Fibroblast of lung (primary cell): ENCODE results near the gene MTHFR.

ENCODE experiments used
- EZH2 ChIP-seq: IDR thresholded peaks from 2 replicates; pipeline ENCODE4 v1.5.1; 2012; ENCODE audit warnings: low read length, control low read depth, mild to moderate bottlenecking; ENCODE audit errors: missing control alignments
- TF ChIP-seq, protein P1 (sequence below), 2 donors: IDR thresholded peaks in 1 of 2; conservative IDR thresholded peaks in 1 of 2; 1 replicate in 1 of 2; 2 replicates in 1 of 2; pipeline ENCODE4 v1.5.1; 2011 to 2012; ENCODE audit warnings: low read length in 2 of 2, control low read depth in 1 of 2, inconsistent platforms in 1 of 2, low read depth in 1 of 2, mild to moderate bottlenecking in 1 of 2

DNA sequence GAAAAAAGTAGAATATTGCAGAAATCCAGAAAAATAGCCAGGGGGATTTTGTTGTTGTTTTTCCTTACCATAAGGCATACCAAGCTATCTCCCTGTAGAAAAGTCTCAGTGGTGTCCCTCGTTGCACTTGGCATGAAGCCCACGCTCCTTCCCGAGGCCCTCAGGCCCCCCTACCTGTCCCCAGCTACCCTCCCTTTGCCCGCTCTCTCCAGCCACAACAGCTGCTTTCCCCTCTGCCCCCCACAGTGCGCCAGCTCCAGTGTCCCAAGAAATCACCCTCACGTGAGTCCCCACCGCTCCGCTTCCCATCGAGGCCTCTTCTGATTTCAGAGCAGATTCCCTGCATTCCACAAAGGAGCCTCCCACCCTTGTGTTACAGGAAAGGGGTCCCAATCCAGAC, 61.5 kb downstream of the MTHFR start:
- TF ChIP-seq, protein P1, sequence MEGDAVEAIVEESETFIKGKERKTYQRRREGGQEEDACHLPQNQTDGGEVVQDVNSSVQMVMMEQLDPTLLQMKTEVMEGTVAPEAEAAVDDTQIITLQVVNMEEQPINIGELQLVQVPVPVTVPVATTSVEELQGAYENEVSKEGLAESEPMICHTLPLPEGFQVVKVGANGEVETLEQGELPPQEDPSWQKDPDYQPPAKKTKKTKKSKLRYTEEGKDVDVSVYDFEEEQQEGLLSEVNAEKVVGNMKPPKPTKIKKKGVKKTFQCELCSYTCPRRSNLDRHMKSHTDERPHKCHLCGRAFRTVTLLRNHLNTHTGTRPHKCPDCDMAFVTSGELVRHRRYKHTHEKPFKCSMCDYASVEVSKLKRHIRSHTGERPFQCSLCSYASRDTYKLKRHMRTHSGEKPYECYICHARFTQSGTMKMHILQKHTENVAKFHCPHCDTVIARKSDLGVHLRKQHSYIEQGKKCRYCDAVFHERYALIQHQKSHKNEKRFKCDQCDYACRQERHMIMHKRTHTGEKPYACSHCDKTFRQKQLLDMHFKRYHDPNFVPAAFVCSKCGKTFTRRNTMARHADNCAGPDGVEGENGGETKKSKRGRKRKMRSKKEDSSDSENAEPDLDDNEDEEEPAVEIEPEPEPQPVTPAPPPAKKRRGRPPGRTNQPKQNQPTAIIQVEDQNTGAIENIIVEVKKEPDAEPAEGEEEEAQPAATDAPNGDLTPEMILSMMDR (conservative IDR thresholded peaks at IDR 0.05 in 1 of 2, IDR thresholded peaks at IDR 0.05 in 1 of 2; ENCODE audit: low read depth in 1 of 2, low read length in 2 of 2), result no peak
- TF ChIP-seq EZH2, result no peak
